Stimulated activated CD8-positive, alpha-beta memory T cell treated with anti-CD3 and anti-CD28 coated beads, Interleukin-12 subunit alpha, Interleukin-12 subunit beta, amount 100 ng/mL, for 24 hours (primary cell): ENCODE data around the gene ACTL9.

Source experiments
- DNase-seq: peaks from one replicate; pipeline ENCODE4 v3.0.0-alpha.2; 2020; ENCODE audit errors: extremely low read depth

ACTL9 gene

DNA sequence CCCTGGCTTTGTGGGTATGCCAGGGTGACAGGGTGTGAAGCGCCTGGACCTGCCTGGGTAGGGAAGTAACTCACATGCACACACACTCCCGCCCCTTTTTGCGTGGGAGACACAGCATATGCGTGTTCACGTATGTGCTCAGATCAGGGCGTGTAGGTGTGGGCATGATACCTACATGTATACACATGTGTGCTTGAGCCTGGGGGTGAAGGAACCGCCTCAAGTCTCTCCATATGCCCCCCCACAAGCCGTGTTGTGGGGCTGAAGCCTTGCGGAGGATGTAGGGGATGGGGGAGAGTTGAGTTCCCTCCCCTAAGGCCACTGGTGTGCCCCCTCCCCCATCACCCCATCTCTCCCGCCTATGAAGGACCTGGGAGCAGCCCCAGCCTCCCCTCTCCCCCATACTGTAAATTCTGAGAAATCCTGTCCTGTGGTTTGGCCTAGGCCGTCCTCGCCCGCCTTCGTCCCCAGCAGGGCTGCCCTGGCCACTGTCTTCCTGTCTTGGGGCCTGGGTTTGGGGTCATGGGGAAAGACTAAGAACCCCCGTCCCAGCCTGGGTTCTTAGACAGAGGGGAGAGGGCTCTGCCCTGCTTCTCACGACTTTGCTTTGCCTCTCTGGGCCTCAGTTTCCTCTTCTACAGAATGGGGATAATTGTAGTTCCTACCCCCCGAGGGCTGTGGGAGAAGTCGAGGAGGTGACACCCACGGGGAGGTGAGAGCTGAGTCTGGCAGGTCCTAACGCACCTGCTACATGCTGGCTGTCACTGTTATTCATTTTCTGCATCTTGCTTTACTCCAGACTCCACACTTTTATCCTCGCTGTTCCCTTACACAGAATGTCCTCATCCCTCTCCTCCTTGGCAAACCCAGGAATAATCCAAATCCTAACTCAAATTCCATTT, 14.3 kb downstream of the ACTL9 start:
- no peak for DNase-seq

DNA sequence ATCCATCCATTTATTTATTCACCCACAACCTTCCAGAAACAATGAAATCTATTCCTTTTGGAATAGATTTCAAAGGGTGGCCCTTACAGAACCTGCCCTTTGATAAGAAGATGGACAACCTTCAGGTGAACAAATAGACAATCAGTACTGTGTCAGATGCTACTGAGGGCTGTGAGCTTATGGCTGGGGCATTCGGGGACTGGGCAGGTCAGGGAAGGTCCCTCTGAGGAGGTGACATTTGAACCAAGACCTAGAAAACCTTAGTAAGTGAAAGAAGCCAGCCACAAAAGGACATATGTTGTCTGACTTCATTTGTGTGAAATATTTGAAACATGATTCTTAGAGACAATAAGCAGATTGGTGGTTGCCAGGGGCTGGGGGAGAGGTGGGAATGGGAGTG, 15.7 kb downstream of the ACTL9 start:
- DNase-seq, result no peak

DNA sequence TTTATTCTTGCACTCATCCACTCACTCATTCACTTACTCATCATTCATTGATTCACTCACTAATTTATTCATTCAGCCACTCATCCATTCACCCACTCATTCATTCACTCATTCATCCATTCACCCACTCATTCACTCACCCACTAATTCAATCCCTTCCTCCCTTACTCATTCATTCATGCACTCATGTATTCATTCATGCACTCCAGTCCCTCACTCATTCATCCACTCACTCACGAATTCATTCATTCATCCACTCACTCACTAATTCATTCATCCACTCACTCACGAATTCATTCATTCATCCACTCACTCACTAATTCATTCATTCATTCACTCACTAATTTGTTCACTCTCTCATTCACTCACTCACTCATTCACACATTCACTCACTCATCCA, 16.1 kb downstream of the ACTL9 start:
- DNase-seq, result no peak

DNA sequence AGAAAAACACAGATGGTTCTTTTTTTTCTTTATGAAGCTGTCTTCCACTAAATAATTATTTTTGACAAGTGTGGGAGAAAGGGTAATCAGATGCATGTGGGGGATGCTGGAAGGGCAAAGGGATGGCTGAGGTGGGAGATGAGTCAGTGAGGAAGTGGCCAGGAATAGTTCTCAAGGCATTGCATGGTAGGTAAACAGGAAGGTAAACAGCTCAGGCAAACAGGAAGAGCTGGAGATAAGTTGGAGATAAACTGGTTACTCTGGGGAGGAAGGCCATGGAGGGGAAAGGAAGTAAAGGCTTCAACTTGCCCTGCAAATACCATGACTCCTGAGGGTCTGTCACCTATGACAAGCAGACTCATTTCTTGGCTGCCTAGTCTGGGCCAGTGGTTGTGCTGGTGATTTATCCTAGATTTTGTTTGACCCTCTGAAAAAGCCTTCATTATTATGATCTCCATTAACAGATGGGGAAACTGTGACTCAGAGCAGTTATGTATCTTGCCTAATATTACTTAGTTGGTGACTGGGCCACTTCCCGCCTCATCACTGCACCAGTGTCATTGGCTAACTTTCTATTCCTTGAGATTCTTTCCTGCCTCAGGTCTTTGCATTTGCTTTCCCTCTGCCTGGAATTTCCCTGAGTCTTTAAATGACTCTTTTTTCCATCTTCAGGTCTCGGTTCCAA, 17.1 kb downstream of the ACTL9 start:
- no peak for DNase-seq

DNA sequence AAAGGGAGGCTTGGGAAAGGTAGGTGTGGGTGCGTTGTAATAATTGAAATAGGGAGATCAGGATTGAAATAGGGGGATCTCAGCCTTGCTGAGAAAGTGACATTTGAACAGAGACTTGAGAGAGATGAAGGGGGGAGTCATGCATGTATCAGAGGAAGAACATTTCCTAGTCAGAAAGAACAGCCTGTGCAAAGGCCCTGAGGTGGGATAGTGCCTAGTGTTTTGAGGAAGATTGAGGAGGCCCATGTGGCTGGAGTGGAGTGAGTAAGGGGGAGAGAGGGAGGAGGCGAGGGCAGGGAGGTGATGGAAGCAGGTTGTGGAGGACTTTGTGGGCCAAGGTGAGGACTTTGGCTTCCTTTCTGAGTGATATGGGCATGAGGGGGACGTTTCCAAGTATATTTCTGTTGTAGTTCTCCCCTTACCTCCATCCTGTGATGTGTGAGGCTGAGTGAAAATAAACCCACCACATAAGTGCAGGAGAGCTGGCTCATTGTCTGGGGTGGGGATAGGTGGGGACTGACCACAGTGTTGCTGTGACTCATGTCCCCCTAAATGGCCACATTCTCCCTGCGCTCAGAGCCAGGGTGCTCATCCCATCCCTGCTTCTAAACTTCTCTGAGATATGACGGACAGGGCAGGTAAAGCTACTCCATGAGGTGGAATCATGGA, 17.8 kb downstream of the ACTL9 start:
- DNase-seq, result no peak

DNA sequence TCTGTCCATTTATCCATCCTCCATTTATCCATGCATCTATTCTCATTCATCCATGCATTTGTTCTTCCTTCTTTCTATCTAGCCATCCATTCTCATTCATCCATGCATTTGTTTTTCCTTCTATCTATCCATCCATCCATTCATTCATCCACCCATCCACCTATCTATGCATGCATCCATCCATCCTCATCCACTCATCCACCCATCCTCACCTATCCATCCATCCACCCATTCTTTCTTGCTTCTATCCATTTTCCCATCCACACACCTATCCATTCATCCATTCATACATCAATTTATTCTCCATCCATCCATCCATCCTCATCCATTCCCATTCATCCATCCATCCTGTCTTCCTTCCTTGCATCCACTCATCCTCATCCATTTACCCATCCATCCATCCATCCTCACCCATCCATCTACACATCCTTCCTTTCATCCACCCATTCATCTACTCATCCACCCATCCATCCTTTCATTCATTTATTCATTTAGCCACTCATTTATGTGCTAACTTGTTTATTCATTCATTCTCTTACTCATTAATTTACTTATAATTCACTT, 20.3 kb downstream of the ACTL9 start:
- no peak for DNase-seq

DNA sequence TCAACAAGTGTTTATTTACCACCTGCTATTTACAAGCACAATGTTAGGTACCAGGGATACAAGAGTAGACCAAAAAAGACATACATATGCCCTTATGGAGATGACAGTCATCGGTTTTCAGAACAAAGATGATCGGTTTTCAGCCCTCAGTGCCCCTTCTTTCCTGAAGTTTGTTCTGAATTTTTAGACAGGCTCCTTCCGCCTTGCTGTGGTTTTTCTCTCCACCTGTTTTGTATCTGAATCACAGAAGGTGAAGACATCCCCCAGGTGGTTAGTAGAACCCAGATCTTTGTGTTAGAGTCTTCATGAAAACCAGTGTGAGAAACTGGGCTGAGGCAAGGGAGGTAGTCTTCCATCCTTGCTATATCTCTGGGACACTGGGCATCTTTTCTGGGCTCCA, 23.5 kb downstream of the ACTL9 start:
- DNase-seq, result no peak

DNA sequence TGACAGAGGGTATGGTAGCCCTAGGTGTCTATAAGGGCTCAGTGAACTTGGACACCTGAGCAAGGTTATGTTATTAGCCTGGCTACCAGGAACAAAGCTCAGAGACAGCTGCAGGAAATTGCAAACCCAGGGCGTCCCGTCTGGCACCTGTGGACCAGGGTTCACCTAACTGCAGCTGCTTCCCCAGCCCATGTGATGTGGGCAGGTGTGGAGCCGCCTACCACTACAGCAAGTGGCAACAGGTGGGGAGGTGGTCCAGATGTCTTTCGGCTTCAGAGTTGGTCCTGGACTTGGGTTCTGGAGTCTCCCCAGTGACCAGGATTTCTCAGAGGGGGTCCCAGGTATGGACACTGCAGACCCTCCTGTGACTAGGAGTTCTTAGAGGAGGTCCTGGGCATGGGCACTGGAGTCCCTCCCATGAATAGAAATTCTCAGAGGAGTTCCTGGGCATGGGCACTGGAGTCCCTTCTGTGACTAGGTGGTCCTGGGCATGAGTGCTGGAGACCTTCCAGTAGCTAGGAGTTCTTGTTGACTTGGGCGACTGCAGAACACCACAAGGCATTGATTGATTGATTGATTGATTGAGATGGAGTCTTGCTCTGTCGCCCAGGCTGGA, 25.2 kb downstream of the ACTL9 start:
- DNase-seq, result no peak

DNA sequence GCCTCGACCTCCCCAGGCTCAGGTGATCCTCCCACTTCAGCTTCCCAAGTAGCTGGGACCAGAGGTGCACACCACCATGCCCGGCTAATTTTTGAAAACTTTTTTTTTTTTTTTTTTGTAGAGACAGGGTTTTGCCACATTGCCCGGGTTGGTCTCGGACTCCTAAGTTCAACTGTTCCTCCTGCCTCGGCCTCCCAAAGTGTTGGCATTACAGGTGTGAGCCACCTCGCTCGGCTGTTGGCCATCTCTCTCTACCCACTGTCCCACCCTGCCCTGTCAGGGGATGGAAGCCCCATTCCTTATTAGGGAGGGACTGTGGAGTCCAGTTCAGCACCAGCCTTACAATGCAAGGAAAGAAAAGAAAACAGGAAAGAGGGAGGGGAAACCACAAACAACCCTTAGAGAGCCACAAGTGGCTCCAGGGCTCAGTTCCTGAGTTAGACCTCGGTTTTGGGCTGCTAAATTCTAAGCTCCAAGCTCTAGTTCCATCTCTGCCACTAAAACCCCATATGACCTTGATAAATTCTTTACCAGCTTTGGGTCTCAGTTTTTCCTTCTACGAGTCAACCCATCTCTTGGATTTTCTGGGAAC, 31.7 kb downstream of the ACTL9 start:
- DNase-seq, result no peak

DNA sequence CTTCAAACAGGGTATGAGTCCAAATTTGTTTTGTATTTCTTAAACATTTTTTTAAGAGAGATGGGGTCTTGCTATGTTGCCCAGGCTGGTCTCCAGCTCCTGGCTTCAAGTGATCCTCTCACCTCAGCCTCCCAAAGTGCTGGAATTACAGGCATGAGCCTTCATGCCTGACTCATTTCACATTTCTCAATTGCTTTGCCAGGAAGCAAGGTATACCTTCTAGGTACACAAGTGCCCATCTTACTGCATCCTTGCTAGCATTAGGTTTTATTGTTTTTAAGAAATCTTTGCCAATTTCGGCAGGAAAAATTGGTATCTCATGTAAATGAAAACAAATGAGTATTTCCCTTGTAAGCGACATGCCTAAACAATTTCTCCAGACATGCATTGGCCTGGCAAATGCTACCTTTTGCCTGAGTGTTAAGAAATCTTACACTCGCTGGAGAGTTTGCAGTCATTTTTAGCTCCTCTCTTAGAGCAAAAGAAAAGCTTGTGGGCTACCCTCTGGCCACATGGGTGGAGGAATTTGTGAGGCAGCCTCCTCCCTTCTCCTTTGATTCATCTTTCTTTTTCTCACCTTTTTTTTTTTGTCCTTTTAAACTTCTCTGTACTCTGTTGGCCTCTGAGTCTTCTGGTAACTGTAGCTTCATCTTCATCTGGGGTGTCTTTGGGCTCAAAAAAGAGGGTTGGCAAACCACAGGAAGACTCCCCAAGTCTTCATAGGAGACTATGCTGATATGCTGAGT, 33.0 kb downstream of the ACTL9 start:
- no peak for DNase-seq

DNA sequence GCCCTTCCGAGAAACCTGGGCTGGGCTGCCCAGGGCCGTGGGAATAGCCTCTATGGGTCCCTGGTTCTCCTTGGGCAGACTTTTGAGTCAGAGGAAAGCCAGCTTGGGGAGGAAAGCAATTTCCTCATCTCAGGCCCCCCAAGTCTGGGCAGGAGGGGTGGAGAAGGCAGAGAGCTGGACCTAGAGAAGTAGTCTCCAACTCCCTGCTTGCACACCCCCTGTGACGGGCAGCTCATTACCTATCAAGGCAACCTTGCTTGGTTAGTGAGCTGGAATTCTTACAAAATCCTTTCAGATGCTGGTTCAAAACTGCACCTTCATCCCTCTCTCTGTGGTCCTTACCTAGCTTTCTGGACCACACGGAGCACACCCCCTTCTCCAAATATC, 33.9 kb downstream of the ACTL9 start:
- no peak for DNase-seq

DNA sequence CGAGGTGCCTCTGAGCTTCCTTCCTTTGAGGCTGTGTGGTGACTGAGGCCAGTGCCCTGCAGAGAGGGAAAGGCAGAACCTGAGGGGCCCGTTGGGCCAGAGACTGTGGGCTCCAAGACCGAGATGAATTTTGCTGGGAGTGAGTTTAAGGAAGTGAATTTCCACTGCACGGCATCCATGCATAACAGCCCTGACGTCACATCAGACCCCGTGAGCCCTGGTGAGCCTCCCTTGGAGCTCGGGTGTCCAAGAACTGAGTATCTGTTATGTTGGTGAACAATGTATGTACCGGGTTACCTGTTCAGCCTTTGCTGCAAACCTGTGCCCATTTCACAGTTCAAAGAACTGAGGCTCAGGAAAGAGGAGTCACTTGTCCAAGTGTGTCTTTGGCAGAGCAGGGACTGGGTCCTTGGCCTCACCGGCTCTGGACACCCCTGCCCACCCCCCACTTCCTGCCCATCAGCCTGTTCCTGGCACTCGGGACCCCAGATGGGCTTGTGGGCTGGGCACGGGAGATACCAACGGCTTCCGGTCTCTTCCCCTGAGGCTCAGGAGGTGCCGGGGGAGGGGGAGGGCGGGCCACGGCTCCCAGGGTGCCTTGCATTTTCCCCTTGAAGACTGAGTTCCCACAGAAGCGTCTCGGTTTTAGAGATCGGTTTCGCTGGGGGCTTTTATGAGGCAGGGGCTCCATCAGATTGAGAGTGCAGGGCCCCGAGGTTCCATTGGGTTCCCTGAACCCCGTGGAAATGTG, 34.5 kb downstream of the ACTL9 start:
- no peak for DNase-seq

DNA sequence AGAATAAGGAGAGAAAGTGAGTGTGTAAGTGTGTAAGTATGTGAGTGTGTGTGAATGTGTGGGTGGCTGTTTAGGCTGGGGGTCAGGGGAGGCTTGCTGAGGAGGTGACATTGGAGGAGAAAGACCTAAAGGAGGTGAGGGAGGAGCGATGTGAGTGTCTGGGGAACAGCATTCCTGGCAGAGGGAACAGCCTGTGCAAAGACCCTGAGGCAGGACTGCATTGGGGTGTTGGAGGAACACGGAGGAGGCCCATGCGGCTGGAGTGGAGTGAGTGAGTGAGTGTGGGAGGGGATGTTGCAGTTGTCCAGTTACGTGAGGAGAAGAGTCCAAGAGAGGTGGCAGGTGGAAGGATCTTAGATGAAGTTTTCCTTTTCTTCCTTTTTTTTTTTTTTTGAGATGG, 36.3 kb downstream of the ACTL9 start:
- no peak for DNase-seq

DNA sequence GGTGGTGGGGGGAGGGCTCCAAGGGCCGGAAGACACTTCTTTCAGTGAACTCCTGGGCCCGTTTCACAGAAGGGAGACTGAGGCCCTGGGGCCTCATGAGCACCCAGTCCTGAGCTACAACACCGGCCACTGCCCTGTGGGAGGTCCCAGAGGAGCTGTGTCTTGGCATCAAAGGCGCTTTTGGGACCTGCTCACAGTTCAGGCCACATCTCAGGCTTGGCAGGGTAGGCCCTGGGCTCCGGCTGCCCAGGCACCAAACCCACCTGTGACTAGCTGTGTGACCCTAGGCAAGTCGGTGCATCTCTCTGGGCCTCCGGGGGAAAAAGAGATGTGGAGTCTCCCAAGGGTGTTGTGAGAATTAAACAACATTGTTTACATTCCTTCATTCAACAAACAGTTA, 38.7 kb downstream of the ACTL9 start:
- no peak for DNase-seq

DNA sequence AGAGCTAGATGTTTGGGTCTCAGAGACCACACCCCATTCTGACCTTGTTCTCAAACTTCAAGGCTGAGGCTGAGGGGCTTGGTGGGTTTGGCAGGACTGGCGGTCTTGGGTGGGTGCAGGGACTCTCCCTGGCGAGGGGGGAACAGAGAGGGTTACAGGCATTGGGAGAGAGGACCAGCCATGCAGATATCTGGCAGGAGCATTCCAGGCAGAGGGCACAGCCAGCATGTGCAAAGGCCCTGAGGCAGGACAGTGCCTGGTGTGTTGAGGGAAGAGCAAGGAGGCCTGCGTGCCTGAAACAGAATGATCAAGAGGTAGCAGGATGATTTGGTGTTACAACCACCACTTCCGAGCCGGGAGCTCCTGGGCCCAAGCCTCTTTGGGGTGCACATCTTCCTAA, 40.7 kb downstream of the ACTL9 start:
- DNase-seq, result no peak

DNA sequence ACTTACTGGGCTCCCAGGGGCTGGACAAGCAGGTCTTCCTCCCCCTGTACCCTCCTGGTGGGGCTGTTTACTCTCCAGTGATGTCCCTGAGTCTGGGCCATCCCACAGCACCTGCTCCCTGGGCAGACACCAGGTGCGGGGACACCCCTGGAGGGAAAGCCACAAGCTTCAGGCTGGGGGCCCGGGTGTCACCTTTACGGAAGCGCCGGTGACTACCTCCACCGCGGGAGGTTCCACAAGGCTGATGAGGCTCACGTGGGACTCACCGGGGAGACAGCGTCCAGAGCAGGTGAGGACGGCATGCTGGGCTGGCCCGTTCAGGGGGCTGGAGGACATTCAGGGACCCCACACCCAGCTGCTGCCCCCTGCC, 43.3 kb downstream of the ACTL9 start:
- DNase-seq, result no peak

DNA sequence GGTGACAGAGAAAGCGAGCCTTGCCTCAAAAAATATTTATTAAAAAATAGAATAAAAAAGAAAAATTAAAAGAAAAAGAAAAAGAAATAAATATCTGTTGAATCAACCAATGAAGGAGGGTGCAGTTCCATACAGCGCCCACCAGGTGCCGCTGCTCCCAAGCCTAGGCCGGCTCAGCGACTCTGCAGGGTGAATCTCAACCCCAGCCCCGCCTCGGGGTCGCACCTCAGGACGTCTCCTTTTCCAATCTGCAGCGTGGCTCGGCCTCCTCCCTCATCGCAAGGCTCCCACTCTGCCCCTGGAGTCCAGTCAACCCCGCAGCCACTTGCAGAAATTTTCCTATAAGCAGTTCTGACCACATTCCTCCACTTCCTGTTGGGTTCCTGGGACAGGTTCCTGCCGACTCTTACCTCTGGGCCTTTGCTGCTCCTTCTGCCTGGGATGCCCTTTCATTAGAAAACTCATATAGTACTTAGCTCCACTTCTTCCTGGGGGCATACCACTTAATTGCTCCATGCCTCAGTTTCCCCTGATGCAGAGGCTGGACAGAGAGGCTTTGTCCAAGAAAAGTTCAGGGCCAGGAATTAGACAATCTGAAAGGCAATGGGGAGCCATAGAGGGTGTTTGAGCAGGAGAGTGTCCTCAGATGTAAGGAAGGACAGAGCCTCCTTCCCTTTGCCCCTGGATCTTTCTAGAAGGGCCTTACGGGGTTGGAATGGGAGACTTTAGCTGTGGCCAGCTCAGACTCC, 43.8 kb downstream of the ACTL9 start:
- peak; percentile 49 for DNase-seq

DNA sequence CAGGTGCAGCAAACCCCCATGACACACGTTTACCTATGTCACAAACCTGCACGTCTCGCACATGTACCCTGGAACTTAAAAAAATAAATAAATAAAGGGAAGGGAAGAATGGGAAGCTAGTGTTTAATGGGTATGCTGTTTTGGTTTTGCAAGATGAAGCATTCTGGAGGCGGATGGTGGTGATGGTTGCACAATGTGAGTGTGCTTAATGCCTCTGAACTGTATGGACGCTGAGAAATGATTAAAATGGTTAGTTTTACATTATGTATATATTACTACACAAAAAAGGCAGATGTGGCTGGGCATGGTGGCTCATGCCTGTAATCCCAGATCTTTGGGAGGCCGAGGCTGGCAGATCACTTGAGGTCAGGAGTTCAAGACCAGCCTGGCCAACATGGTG, 50.4 kb downstream of the ACTL9 start:
- DNase-seq, result no peak
